GM12878 (cell line): ENCODE data around the gene FNIP1. TPM values are rescaled to one million over a fixed set of nuclear protein-coding genes. Genes with fewer than 3 reads are reported as not detected.

Source experiments
- BACH1 ChIP-seq: fragments of 450-650 bp; IDR thresholded peaks from 2 replicates; pipeline ENCODE4 v1.6.1; 2017; ENCODE audit warnings: mild to moderate bottlenecking, borderline replicate concordance
- BHLHE40 ChIP-seq, 2 experiments: fragments of 450-650 bp in 1 of 2; IDR thresholded peaks; 2 replicates each; pipeline ENCODE4 v1.6.1; 2011 to 2017; ENCODE audit warnings: low read depth in 2 of 2, borderline replicate concordance in 1 of 2, improper control_type of control experiment in 1 of 2, low read length in 1 of 2, mild to moderate bottlenecking in 1 of 2
- BRCA1 ChIP-seq: IDR thresholded peaks from 2 replicates; pipeline ENCODE4 v1.6.1; 2011; ENCODE audit warnings: low read depth, low read length, improper control_type of control experiment
- CBFB ChIP-seq: IDR thresholded peaks from 2 replicates; pipeline ENCODE4 v1.6.1; 2016; ENCODE audit warnings: antibody characterized with exemption, low read depth
- CREM ChIP-seq: IDR thresholded peaks from 2 replicates; pipeline ENCODE4 v1.6.1; 2014; ENCODE audit warnings: antibody characterized with exemption, low read depth
- EGR1 ChIP-seq, 2 experiments: IDR thresholded peaks; 1 replicate in 1 of 2; 2 replicates in 1 of 2; pipeline ENCODE4 v1.6.1; 2011 to 2012; ENCODE audit warnings: low read depth in 2 of 2, low read length in 2 of 2, borderline replicate concordance in 1 of 2, mild to moderate bottlenecking in 1 of 2, moderate library complexity in 1 of 2
- ELK1 ChIP-seq: IDR thresholded peaks from 2 replicates; pipeline ENCODE4 v1.6.1; 2012; ENCODE audit warnings: low read depth, low read length, improper control_type of control experiment
- ETV6 ChIP-seq, 2 experiments: fragments of 450-650 bp in 1 of 2; IDR thresholded peaks in 1 of 2; conservative IDR thresholded peaks in 1 of 2; 2 replicates each; pipeline ENCODE4 v1.6.1; 2014; ENCODE audit warnings: antibody characterized with exemption in 1 of 2, borderline replicate concordance in 1 of 2, low read depth in 1 of 2, mild to moderate bottlenecking in 1 of 2, moderate library complexity in 1 of 2
- MXI1 ChIP-seq: fragments of 150-350 bp; IDR thresholded peaks from 2 replicates; pipeline ENCODE4 v1.6.1; 2011; ENCODE audit warnings: low read depth, mild to moderate bottlenecking, inconsistent platforms, low read length, improper control_type of control experiment
- NFYA ChIP-seq: IDR thresholded peaks from 2 replicates; pipeline ENCODE4 v1.6.1; 2011; ENCODE audit warnings: low read depth, mild to moderate bottlenecking, low read length, improper control_type of control experiment, borderline replicate concordance
- POLR2A ChIP-seq: IDR thresholded peaks from 2 replicates; pipeline ENCODE4 v1.6.1; 2011; ENCODE audit warnings: low read depth, mild to moderate bottlenecking, low read length
- POLR2AphosphoS2 ChIP-seq: IDR thresholded peaks from 2 replicates; pipeline ENCODE4 v1.6.1; 2011; ENCODE audit warnings: low read depth, mild to moderate bottlenecking, low read length, improper control_type of control experiment, moderate library complexity
- RAD21 ChIP-seq: IDR thresholded peaks from 2 replicates; pipeline ENCODE4 v1.6.1; 2011; ENCODE audit warnings: mild to moderate bottlenecking, low read depth, low read length, moderate library complexity; ENCODE audit not compliant: insufficient read depth
- REST ChIP-seq: IDR thresholded peaks from 2 replicates; pipeline ENCODE4 v1.6.1; 2012; ENCODE audit warnings: mild to moderate bottlenecking, low read depth, low read length
- SUZ12 ChIP-seq: fragments of 200-600 bp; sonication (generic); IDR thresholded peaks from one replicate; pipeline ENCODE4 v1.6.1; 2018; ENCODE audit warnings: antibody characterized with exemption, mild to moderate bottlenecking; ENCODE audit not compliant: unreplicated experiment
- TCF7 ChIP-seq: IDR thresholded peaks from 2 replicates; pipeline ENCODE4 v1.6.1; 2014; ENCODE audit warnings: antibody characterized with exemption, borderline replicate concordance
- ZBTB40 ChIP-seq: fragments of 450-650 bp; IDR thresholded peaks from 2 replicates; pipeline ENCODE4 v1.6.1; 2016; ENCODE audit warnings: mild to moderate bottlenecking, moderate library complexity, borderline replicate concordance
- ZNF217 ChIP-seq: fragments of 450-650 bp; IDR thresholded peaks from 2 replicates; pipeline ENCODE4 v1.6.1; 2017; ENCODE audit warnings: antibody characterized with exemption, mild to moderate bottlenecking
- polyA plus RNA-seq, 11 experiments: library from polyadenylated mRNA; depleted of rRNA in 4 of 11; unstranded in 6 of 11; stranded (reverse) in 5 of 11; fragments of >200 nt; fragmentation: Nextera tagmentation in 4 of 11; fragmentation: Illumina TruSeq in 1 of 11; extraction: Ambion mirVana in 4 of 11; extraction: Trizol in 1 of 11; gene quantifications; 1 replicate in 1 of 11; 2 replicates in 10 of 11; pipeline versions ENCODE4 v1.2.1 to v1.2.3, GENCODE V29; 2011 to 2016; ENCODE audit warnings: inconsistent platforms in 2 of 11, missing spikeins in 2 of 11, low read depth in 1 of 11
- total RNA-seq, 4 experiments: library from RNA; depleted of rRNA in 3 of 4; stranded (reverse); fragments of >200 nt in 3 of 4; fragmentation: Illumina TruSeq in 1 of 4; extraction: Trizol in 1 of 4; gene quantifications; 2 replicates each; pipeline versions ENCODE4 v1.2.1 to v1.2.3, GENCODE V29; 2013 to 2021

Gene FNIP1
- total and polyA plus RNA-seq, 10 of the 15 experiments (the other 5 are each of a cell fraction or from before 2014, with no cell fraction given), result 4.3 to 18.0 (median 14.0) TPM

GRCh38 chr5:131634996-131635683, 161.7 kb downstream of the FNIP1 start, which contains the start of gene RAPGEF6 (continued):
- TF ChIP-seq REST (peak; percentile 19; the same call in 1 of the 2 replicates), POLR2AphosphoS2 (no peak), NFYA (no peak), EGR1 (IDR thresholded peaks at IDR 0.05; ENCODE audit: borderline replicate concordance in 1 of 2, low read depth in 2 of 2, low read length in 2 of 2) (peak; percentile 82 to 99), ZNF217 (0 out of 2 replicates have a peak, but pooled peaks have one; percentile 4), SUZ12 (no peak), BHLHE40 (IDR thresholded peaks at IDR 0.05; ENCODE audit: borderline replicate concordance in 1 of 2, low read depth in 2 of 2, low read length in 1 of 2) (peak; percentile 85 to 89), RAD21 (0 out of 2 replicates have a peak, but pooled peaks have one; percentile 7), ETV6 (conservative IDR thresholded peaks at IDR 0.05 in 1 of 2, IDR thresholded peaks at IDR 0.05 in 1 of 2; ENCODE audit: borderline replicate concordance in 1 of 2, low read depth in 1 of 2) (peak in 1 of 2 experiments; percentile 78; a peak in 2 of 4 replicates), BACH1 (peak; percentile 98), CBFB (peak; percentile 79), MXI1 (peak; percentile 91), POLR2A (peak; percentile 90), ELK1 (peak; percentile 93), CREM (peak; percentile 60), TCF7 (no peak), BRCA1 (peak; percentile 79), ZBTB40 (peak; percentile 82; the same call in 1 of the 2 replicates)
